WTC11 (cell line): ENCODE results near the gene LCE1D. TPM values are rescaled to one million over a fixed set of nuclear protein-coding genes. Genes with fewer than 3 reads are reported as not detected.

ENCODE experiments used
- ATAC-seq: fragments of 200-7000 bp; cut with Tn5 transposase; 2 replicates; pipeline ENCODE4 v1.10.0; 2021; ENCODE audit warnings: mild to moderate bottlenecking, moderate library complexity
- CTCF ChIA-PET: fragments of 300-600 bp; sonication (Branson Sonifier 250); formaldehyde crosslinking; loops from one replicate; lab custom pipeline; 2021; ENCODE audit warnings: antibody characterized with exemption; lab: Charles Lee
- POLR2A ChIA-PET: fragments of 350-600 bp; sonication (Branson Sonifier 250); formaldehyde crosslinking; loops from one replicate; lab custom pipeline; 2021; ENCODE audit warnings: antibody characterized with exemption; lab: Charles Lee
- DNase-seq: peaks from one replicate; pipeline ENCODE4 v3.0.0; 2021; ENCODE audit warnings: low spot score
- H3K27ac Mint-ChIP-seq: 2 replicates; pipeline ENCODE4 v1.8.0; 2021; ENCODE audit warnings: mixed read lengths
- H3K27me3 Mint-ChIP-seq: 2 replicates; pipeline ENCODE4 v1.8.0; 2021; ENCODE audit warnings: low read depth, mild to moderate bottlenecking, moderate library complexity, mixed read lengths
- H3K36me3 Mint-ChIP-seq: 2 replicates; pipeline ENCODE4 v1.8.0; 2021; ENCODE audit warnings: mixed read lengths
- H3K4me1 Mint-ChIP-seq: 2 replicates; pipeline ENCODE4 v1.8.0; 2022; ENCODE audit warnings: mixed read lengths
- H3K4me3 Mint-ChIP-seq: 2 replicates; pipeline ENCODE4 v1.8.0; 2021; ENCODE audit warnings: mild to moderate bottlenecking, moderate library complexity, mixed read lengths
- H3K9me3 Mint-ChIP-seq: 2 replicates; pipeline ENCODE4 v1.8.0; 2021; ENCODE audit warnings: mixed read lengths
- AR ChIP-seq: fragments of 250-450 bp; sonication (Bioruptor Pico); IDR thresholded peaks from 2 replicates; pipeline ENCODE4 v1.9.0; 2021; ENCODE audit warnings: mild to moderate bottlenecking
- ATF3 ChIP-seq: sonication (generic); formaldehyde crosslinking; conservative IDR thresholded peaks from 2 replicates; pipeline ENCODE4 v1.8.1; 2022; ENCODE audit warnings: mild to moderate bottlenecking, missing genetic modification reagents
- ATF6 ChIP-seq: sonication (generic); formaldehyde crosslinking; IDR thresholded peaks from 2 replicates; pipeline ENCODE4 v1.8.1; 2023; ENCODE audit warnings: mild to moderate bottlenecking, missing genetic modification reagents
- CBFB ChIP-seq: sonication (generic); formaldehyde crosslinking; IDR thresholded peaks from 2 replicates; pipeline ENCODE4 v1.8.1; 2022; ENCODE audit warnings: mild to moderate bottlenecking, low read depth, missing genetic modification reagents
- EMX1 ChIP-seq: fragments of 250-450 bp; sonication (Bioruptor Pico); IDR thresholded peaks from 2 replicates; pipeline ENCODE4 v1.8.0; 2021; ENCODE audit warnings: mild to moderate bottlenecking
- ETV6 ChIP-seq: sonication (generic); formaldehyde crosslinking; IDR thresholded peaks from 2 replicates; pipeline ENCODE4 v1.8.1; 2022; ENCODE audit warnings: mild to moderate bottlenecking, missing genetic modification reagents
- FOXP1 ChIP-seq: sonication (generic); formaldehyde crosslinking; IDR thresholded peaks from 2 replicates; pipeline ENCODE4 v1.8.0; 2022; ENCODE audit warnings: missing genetic modification reagents, mild to moderate bottlenecking, moderate library complexity, borderline replicate concordance
- GRHL2 ChIP-seq: fragments of 250-450 bp; sonication (Bioruptor Pico); IDR thresholded peaks from 2 replicates; pipeline ENCODE4 v1.8.0; 2022; ENCODE audit warnings: mild to moderate bottlenecking, moderate library complexity; ENCODE audit not compliant: insufficient replicate concordance, severe bottlenecking
- GTF2I ChIP-seq: fragments of 250-450 bp; sonication (Bioruptor Pico); conservative IDR thresholded peaks from 2 replicates; pipeline ENCODE4 v1.4.0; 2021; ENCODE audit warnings: mild to moderate bottlenecking
- JUN ChIP-seq: sonication (generic); formaldehyde crosslinking; IDR thresholded peaks from 2 replicates; pipeline ENCODE4 v1.8.0; 2023; ENCODE audit warnings: mild to moderate bottlenecking, missing genetic modification reagents
- KAT7 ChIP-seq: sonication (generic); formaldehyde crosslinking; IDR thresholded peaks from 2 replicates; pipeline ENCODE4 v1.8.1; 2023; ENCODE audit warnings: missing genetic modification reagents, mild to moderate bottlenecking, borderline replicate concordance
- MAX ChIP-seq: sonication (generic); formaldehyde crosslinking; IDR thresholded peaks from 2 replicates; pipeline ENCODE4 v1.8.0; 2022; ENCODE audit warnings: mild to moderate bottlenecking, missing genetic modification reagents
- MLX ChIP-seq: sonication (generic); formaldehyde crosslinking; IDR thresholded peaks from 2 replicates; pipeline ENCODE4 v1.8.1; 2023; ENCODE audit warnings: mild to moderate bottlenecking, missing genetic modification reagents, moderate library complexity
- RORB ChIP-seq: fragments of 250-450 bp; sonication (Bioruptor Pico); IDR thresholded peaks from 2 replicates; pipeline ENCODE4 v1.9.0; 2021; ENCODE audit warnings: mild to moderate bottlenecking
- SMAD4 ChIP-seq: sonication (generic); formaldehyde crosslinking; IDR thresholded peaks from 2 replicates; pipeline ENCODE4 v1.8.0; 2022; ENCODE audit warnings: mild to moderate bottlenecking, missing genetic modification reagents
- SOX15 ChIP-seq: fragments of 250-450 bp; sonication (Bioruptor Pico); IDR thresholded peaks from 2 replicates; pipeline ENCODE4 v1.9.0; 2021; ENCODE audit warnings: mild to moderate bottlenecking
- TP53 ChIP-seq: sonication (generic); formaldehyde crosslinking; IDR thresholded peaks from 2 replicates; pipeline ENCODE4 v1.8.1; 2023; ENCODE audit warnings: mild to moderate bottlenecking, missing genetic modification reagents
- ZBTB21 ChIP-seq: sonication (generic); formaldehyde crosslinking; IDR thresholded peaks from 2 replicates; pipeline ENCODE4 v1.8.1; 2023; ENCODE audit warnings: mild to moderate bottlenecking, missing genetic modification reagents, borderline replicate concordance
- ZNF121 ChIP-seq: sonication (generic); formaldehyde crosslinking; IDR thresholded peaks from 2 replicates; pipeline ENCODE4 v1.8.0; 2023; ENCODE audit warnings: missing genetic modification reagents
- ZNF219 ChIP-seq: sonication (generic); formaldehyde crosslinking; IDR thresholded peaks from 2 replicates; pipeline ENCODE4 v1.8.0; 2023; ENCODE audit warnings: missing genetic modification reagents, mild to moderate bottlenecking, borderline replicate concordance
- ZNF232 ChIP-seq: sonication (generic); formaldehyde crosslinking; IDR thresholded peaks from 2 replicates; pipeline ENCODE4 v1.8.0; 2022; ENCODE audit warnings: mild to moderate bottlenecking, missing genetic modification reagents
- ZNF263 ChIP-seq: sonication (generic); formaldehyde crosslinking; IDR thresholded peaks from 2 replicates; pipeline ENCODE4 v1.8.1; 2022; ENCODE audit warnings: low read depth, mild to moderate bottlenecking, moderate library complexity, missing genetic modification reagents
- ZNF317 ChIP-seq: sonication (generic); formaldehyde crosslinking; IDR thresholded peaks from 2 replicates; pipeline ENCODE4 v1.8.1; 2023; ENCODE audit warnings: low read depth, mild to moderate bottlenecking, moderate library complexity, missing genetic modification reagents, borderline replicate concordance
- ZNF416 ChIP-seq: fragments of 250-450 bp; sonication (Bioruptor Pico); IDR thresholded peaks from 2 replicates; pipeline ENCODE4 v1.9.0; 2021; ENCODE audit warnings: mild to moderate bottlenecking, inconsistent platforms
- total RNA-seq: library from RNA; stranded (reverse); gene quantifications from 3 replicates; pipeline ENCODE4 v1.2.3, GENCODE V29; 2021

Gene LCE1D
- total RNA-seq, 1 experiment from 2014 or later = not detected

- Mint-ChIP-seq H3K4me3 (no peak overlapping the region), H3K4me1 (no peaks in the 10 kb centered on the region), H3K27me3 (peaks cover 11% of the 10 kb centered on the region), H3K27ac (no peak overlapping the region), H3K36me3 (peaks cover 52% of the 10 kb centered on the region), H3K9me3 (peaks cover 68% of the 10 kb centered on the region)
- ChIA-PET POLR2A (no interaction called here), CTCF (no interaction called here)
- DNase-seq = no peak
- TF ChIP-seq AR (no peak), ATF6 (CRISPR knock-in tag) (no peak), SMAD4 (CRISPR knock-in tag) (no peak), ETV6 (CRISPR knock-in tag) (no peak), GTF2I (CRISPR knock-in tag) (no peak), ZBTB21 (CRISPR knock-in tag) (no peak), RORB (CRISPR knock-in tag) (no peak)
- no peak for ATAC-seq
These were observed 28.4 kb downstream of the LCE1D start for GRCh38 chr1:152824964-152825363.

GRCh38 chr1:152827173-152827572, 30.7 kb downstream of the LCE1D start, which contains the start of gene LCE1A:
TSS of gene LCE1A (plus strand) at chr1:152827473. CDS start at chr1:152827473, 0 bp downstream.
- H3K4me1 Mint-ChIP-seq = no peaks in the 10 kb centered on the region
- POLR2A ChIA-PET = no interaction called here
- no peak for DNase-seq
- H3K27me3 Mint-ChIP-seq = peaks cover 7% of the 10 kb centered on the region
- TF ChIP-seq ZNF416 (CRISPR knock-in tag) = no peak
- no peak for TF ChIP-seq FOXP1 (CRISPR knock-in tag)
- TF ChIP-seq, all 79 proteins: peak for 0
- H3K36me3 Mint-ChIP-seq = peaks cover 57% of the 10 kb centered on the region
- CTCF ChIA-PET = no interaction called here
- H3K9me3 Mint-ChIP-seq = peaks cover 75% of the 10 kb centered on the region
- ATAC-seq = no peak
- H3K27ac Mint-ChIP-seq = no peak within 1 kb of the TSS
- H3K4me3 Mint-ChIP-seq = no peak within 1 kb of the TSS

GRCh38 chr1:152836870-152837269, 40.3 kb downstream of the LCE1D start:
- TF ChIP-seq CBFB (CRISPR knock-in tag) = no peak
- no peak for TF ChIP-seq ATF3
- TF ChIP-seq MLX = no peak
- no peak for TF ChIP-seq KAT7 (CRISPR knock-in tag)
- no peak for TF ChIP-seq ZNF263 (CRISPR knock-in tag)
- no peak for TF ChIP-seq TP53
- TF ChIP-seq ZNF232 (CRISPR knock-in tag) = no peak
- TF ChIP-seq ZNF121 = no peak
- no peak for TF ChIP-seq MAX (CRISPR knock-in tag)
- no peak for TF ChIP-seq EMX1
- TF ChIP-seq ZNF317 (CRISPR knock-in tag) = no peak
- TF ChIP-seq ATF6 (CRISPR knock-in tag) = no peak
- TF ChIP-seq GRHL2 (CRISPR knock-in tag) = no peak
- no peak for TF ChIP-seq RORB (CRISPR knock-in tag)
- no peak for TF ChIP-seq ZNF219 (CRISPR knock-in tag)
- TF ChIP-seq SOX15 (CRISPR knock-in tag) = no peak
- no peak for TF ChIP-seq JUN (CRISPR knock-in tag)
- ChIA-PET POLR2A (no interaction called here), CTCF (no interaction called here)
- no peaks in the 10 kb centered on the region for H3K4me1 Mint-ChIP-seq
- ATAC-seq = no peak
- H3K4me3 Mint-ChIP-seq = no peak overlapping the region
- H3K9me3 Mint-ChIP-seq = peaks cover 64% of the 10 kb centered on the region
- H3K36me3 Mint-ChIP-seq = peaks cover 57% of the 10 kb centered on the region
- H3K27ac Mint-ChIP-seq = no peak overlapping the region
- H3K27me3 Mint-ChIP-seq = peaks cover 4% of the 10 kb centered on the region; the same call in 1 of the 2 replicates
- no peak for DNase-seq
